ENCODE data around the gene CST4.

CST4 gene

DNA sequence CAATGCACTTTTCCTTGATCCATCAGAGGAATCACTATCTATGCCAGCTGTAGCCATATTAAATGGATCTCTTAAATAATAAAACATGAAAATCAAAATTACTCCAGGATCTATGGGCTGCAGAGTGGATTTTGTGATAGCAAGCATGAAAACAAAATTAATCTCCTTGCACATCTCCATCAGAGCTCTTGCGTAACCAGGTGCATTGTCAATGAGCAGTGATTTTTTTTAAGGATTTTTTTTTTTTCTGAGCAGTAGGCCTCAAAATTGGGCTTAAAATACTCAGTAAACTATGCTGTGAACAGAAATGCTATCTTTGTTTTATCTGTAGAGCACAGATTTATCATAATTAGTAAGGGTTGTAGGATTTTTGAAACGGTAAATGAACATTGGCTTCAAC is 39.6 kb downstream of the CST4 start:
- TF ChIP-seq CTCF (IDR thresholded peaks at IDR 0.05; ENCODE audit: low read depth, low read length, missing control alignments): no peak

DNA sequence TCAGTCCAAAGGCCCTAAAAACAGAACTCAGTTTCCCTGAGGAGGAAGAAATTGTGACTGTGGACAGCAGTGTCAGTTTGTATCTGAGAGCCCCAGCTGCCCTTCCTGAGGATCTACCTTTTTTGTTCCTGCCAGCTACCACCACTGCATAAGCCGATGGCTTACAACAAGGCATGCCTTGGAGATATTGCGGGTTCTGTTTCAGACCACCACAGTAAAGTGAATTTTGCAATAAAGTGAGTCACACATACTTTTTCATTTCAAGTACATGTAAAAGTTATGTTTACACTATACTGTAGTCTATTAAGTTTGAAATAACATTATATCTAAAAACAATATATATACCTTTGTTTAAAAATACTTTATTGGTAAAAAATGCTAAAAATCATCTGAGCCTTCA is 41.5 kb downstream of the CST4 start:
- TF ChIP-seq CTCF (IDR thresholded peaks at IDR 0.05; ENCODE audit: low read depth, low read length, missing control alignments): no peak
- in situ Hi-C loops (cut with HindIII; ENCODE audit: low sequenced_read_pairs): no loop called here
- H3K4me3 ChIP-seq (ENCODE audit: low read depth, low read length): no peak overlapping the region
- no peak for DNase-seq (ENCODE audit: low read depth)

More for the DNA sequence above, 39.6 kb downstream of the CST4 start:
- H3K4me3 ChIP-seq (ENCODE audit: low read depth, low read length): no peak overlapping the region
- in situ Hi-C loops (cut with HindIII; ENCODE audit: low sequenced_read_pairs): no loop called here
- DNase-seq (ENCODE audit: low read depth): no peak

DNA sequence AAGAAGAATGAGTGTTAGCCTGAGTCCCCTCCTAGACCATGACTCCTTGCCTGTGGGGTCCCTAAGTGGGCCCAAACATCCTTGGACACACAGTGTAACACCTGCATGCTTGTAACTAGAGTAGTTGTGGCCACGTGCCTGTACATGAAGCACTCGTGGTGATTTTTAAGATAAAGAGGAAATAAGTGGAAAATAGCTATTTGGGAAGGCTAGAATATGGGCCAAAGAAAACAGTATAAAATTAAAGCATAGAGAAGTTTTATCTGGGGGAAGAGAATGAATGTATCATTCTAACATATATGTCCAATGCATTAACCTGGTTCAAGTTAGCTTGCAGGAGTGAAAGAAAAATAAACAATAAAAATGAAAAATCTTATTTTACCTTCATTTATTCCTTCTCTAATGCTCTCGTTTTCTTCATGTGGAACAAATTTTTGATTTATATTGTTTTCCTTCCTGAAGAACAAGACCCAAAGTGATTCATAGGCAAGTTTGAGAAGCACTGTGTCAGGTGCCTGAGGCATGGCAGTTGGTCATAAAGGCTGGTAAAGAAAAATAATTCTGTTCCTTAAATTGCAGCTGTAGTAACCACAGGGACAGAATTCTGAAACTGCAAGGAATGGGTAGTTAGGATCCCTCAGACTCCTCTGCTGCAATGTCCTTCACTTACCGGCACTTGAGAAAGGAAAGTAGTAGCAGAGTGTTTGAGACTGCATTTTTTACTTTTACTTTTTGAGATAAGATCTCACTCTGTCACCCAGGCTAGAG is 42.5 kb downstream of the CST4 start:
- no peak for DNase-seq (ENCODE audit: low read depth)
- H3K4me3 ChIP-seq (ENCODE audit: low read depth, low read length): no peak overlapping the region
- in situ Hi-C loops (cut with HindIII; ENCODE audit: low sequenced_read_pairs): no loop called here
- TF ChIP-seq CTCF (IDR thresholded peaks at IDR 0.05; ENCODE audit: low read depth, low read length, missing control alignments): no peak

DNA sequence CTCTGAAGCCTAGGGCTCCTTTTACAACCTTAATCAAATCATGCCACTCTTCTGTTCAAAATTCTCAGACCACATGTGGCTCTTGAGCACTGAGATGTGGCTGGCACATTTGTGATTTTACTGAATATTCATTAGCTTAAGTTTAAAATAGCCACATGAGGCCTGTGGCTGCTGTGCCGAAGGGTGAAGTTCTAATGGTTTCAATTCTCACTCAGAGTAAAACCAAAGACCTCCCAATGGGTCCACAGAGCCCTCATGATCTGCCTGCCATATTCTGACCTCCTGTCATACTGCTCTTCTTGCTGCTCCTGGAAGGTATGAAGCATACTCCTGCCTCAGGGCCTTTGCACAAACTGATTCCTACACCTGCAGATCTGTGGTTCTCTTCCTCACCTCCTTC is 43.3 kb downstream of the CST4 start:
- no peak for TF ChIP-seq CTCF (IDR thresholded peaks at IDR 0.05; ENCODE audit: low read depth, low read length, missing control alignments)
- H3K4me3 ChIP-seq (ENCODE audit: low read depth, low read length): no peak overlapping the region
- in situ Hi-C loops (cut with HindIII; ENCODE audit: low sequenced_read_pairs): no loop called here
- DNase-seq (ENCODE audit: low read depth): no peak

GRCh38 chr20:23644164-23644563 is 44.7 kb downstream of the CST4 start:
- in situ Hi-C loops (cut with HindIII; ENCODE audit: low sequenced_read_pairs): no loop called here
- no peak for DNase-seq (ENCODE audit: low read depth)
- TF ChIP-seq CTCF (IDR thresholded peaks at IDR 0.05; ENCODE audit: low read depth, low read length, missing control alignments): no peak
- H3K4me3 ChIP-seq (ENCODE audit: low read depth, low read length): no peak overlapping the region

- DNase-seq (ENCODE audit: low read depth): no peak
- in situ Hi-C loops (cut with HindIII; ENCODE audit: low sequenced_read_pairs): no loop called here
- no peak overlapping the region for H3K4me3 ChIP-seq (ENCODE audit: low read depth, low read length)
- TF ChIP-seq CTCF (IDR thresholded peaks at IDR 0.05; ENCODE audit: low read depth, low read length, missing control alignments): no peak
Measured at GRCh38 chr20:23643659-23644058, 45.2 kb downstream of the CST4 start.
